Stimulated activated CD8-positive, alpha-beta memory T cell treated with anti-CD3 and anti-CD28 coated beads, Interleukin-4, amount 100 ng/mL, for 4 hours (primary cell): ENCODE results near the gene IL6R.

Experiments used
- DNase-seq, 2 donors: peaks; one replicate each; pipeline ENCODE4 v3.0.0-alpha.2; 2020; ENCODE audit warnings: low read depth in 2 of 2, low spot score in 1 of 2

The IL6R gene

GRCh38 chr1:154423988-154424326 is 18.8 kb downstream of the IL6R start:
- DNase-seq, result no peak

GRCh38 chr1:154425172-154425571 is 20.0 kb downstream of the IL6R start:
- DNase-seq, result no peak

- no peak for DNase-seq
These were observed 22.3 kb downstream of the IL6R start for GRCh38 chr1:154427173-154428139.

GRCh38 chr1:154429118-154429517 is 24.0 kb downstream of the IL6R start:
- DNase-seq, result no peak

GRCh38 chr1:154429841-154430611 is 24.9 kb downstream of the IL6R start:
- no peak for DNase-seq

GRCh38 chr1:154430903-154431302 is 25.8 kb downstream of the IL6R start:
- DNase-seq, result no peak

- DNase-seq, result no peak
These were observed 26.6 kb downstream of the IL6R start for GRCh38 chr1:154431586-154432373.

- peak; percentile 24 to 40 for DNase-seq
These were observed 28.1 kb downstream of the IL6R start for GRCh38 chr1:154433161-154433764.

- DNase-seq, result no peak
These were observed 29.4 kb downstream of the IL6R start for GRCh38 chr1:154434346-154435085.

GRCh38 chr1:154435599-154436200 is 30.6 kb downstream of the IL6R start:
- DNase-seq, result no peak

GRCh38 chr1:154436433-154436832 is 31.3 kb downstream of the IL6R start:
- no peak for DNase-seq

GRCh38 chr1:154440036-154440804 is 35.1 kb downstream of the IL6R start:
- DNase-seq, result no peak

- no peak for DNase-seq
These were observed 36.2 kb downstream of the IL6R start for GRCh38 chr1:154441241-154441888.

- DNase-seq, result no peak
These were observed 37.0 kb downstream of the IL6R start for GRCh38 chr1:154442006-154442740.

- no peak for DNase-seq
These were observed 38.3 kb downstream of the IL6R start for GRCh38 chr1:154443274-154444013.

- no peak for DNase-seq
These were observed 39.9 kb downstream of the IL6R start for GRCh38 chr1:154445040-154445472.

GRCh38 chr1:154446292-154446691 is 41.1 kb downstream of the IL6R start:
- no peak for DNase-seq
